ENCODE data around the gene SLC22A23.

GRCh38 chr6:3340358-3340802, 116.5 kb downstream of the SLC22A23 start:
- TF ChIP-seq EZH2 (IDR thresholded peaks at IDR 0.05; ENCODE audit: insufficient read depth, poor library complexity, severe bottlenecking) (no peak), EZH2phosphoT487 (IDR thresholded peaks at IDR 0.05; ENCODE audit: insufficient read depth, low read depth) (no peak)
